HCEC 1CT (cell line): ENCODE measurements around the gene DISC1.

Experiments used
- DNase-seq: peaks from one replicate; pipeline ENCODE4 v3.0.0-alpha.2; 2017

The DISC1 gene

GRCh38 chr1:231674575-231674974, 48.0 kb downstream of the DISC1 start:
- no peak for DNase-seq

GRCh38 chr1:231676487-231676886, 49.9 kb downstream of the DISC1 start:
- DNase-seq, result no peak

- no peak for DNase-seq
These were observed 50.9 kb downstream of the DISC1 start for GRCh38 chr1:231677442-231677841.

- peak; percentile 41 for DNase-seq
These were observed 51.4 kb downstream of the DISC1 start for GRCh38 chr1:231678011-231678432.

GRCh38 chr1:231679109-231679508, 52.5 kb downstream of the DISC1 start:
- DNase-seq, result no peak

- no peak for DNase-seq
These were observed 54.4 kb downstream of the DISC1 start for GRCh38 chr1:231681006-231681405.

GRCh38 chr1:231682779-231683178, 56.2 kb downstream of the DISC1 start:
- no peak for DNase-seq

GRCh38 chr1:231683439-231684165, 57.0 kb downstream of the DISC1 start:
- DNase-seq, result no peak

- no peak for DNase-seq
These were observed 58.0 kb downstream of the DISC1 start for GRCh38 chr1:231684356-231685244.

- no peak for DNase-seq
These were observed 59.8 kb downstream of the DISC1 start for GRCh38 chr1:231686384-231686783.

- no peak for DNase-seq
These were observed 62.4 kb downstream of the DISC1 start for GRCh38 chr1:231688989-231689388.

GRCh38 chr1:231690059-231690458, 63.5 kb downstream of the DISC1 start:
- no peak for DNase-seq

GRCh38 chr1:231691618-231692259, 65.1 kb downstream of the DISC1 start:
- DNase-seq, result no peak

GRCh38 chr1:231693361-231694074, 66.9 kb downstream of the DISC1 start:
- no peak for DNase-seq

GRCh38 chr1:231694075-231694431, 67.5 kb downstream of the DISC1 start:
- no peak for DNase-seq

GRCh38 chr1:231694465-231695077, 68.0 kb downstream of the DISC1 start:
- no peak for DNase-seq

- DNase-seq, result no peak
These were observed 69.1 kb downstream of the DISC1 start for GRCh38 chr1:231695439-231696255.

- DNase-seq, result no peak
These were observed 73.2 kb downstream of the DISC1 start for GRCh38 chr1:231699784-231700183.

GRCh38 chr1:231701306-231701705, 74.7 kb downstream of the DISC1 start:
- no peak for DNase-seq

- DNase-seq, result no peak
These were observed 75.7 kb downstream of the DISC1 start for GRCh38 chr1:231702331-231702730.

- peak; percentile 13 for DNase-seq
These were observed 76.2 kb downstream of the DISC1 start for GRCh38 chr1:231702804-231703203.
